AG09319 (cell line): Measurements from ENCODE around the gene LRRC4C.

ENCODE experiments used
- DNase-seq: peaks from one replicate; pipeline ENCODE4 v3.0.0-alpha.2; 2010; ENCODE audit warnings: low read depth; ENCODE audit errors: extremely low read depth
- CTCF ChIP-seq: IDR thresholded peaks from 2 replicates; pipeline ENCODE4 v1.5.1; 2011; ENCODE audit warnings: low read depth, mild to moderate bottlenecking, inconsistent platforms, low read length, moderate library complexity

LRRC4C gene

GRCh38 chr11:41333357-41333756 lies 126.1 kb downstream of the LRRC4C start:
- DNase-seq = no peak
- TF ChIP-seq CTCF = no peak

GRCh38 chr11:41328324-41328723 lies 131.1 kb downstream of the LRRC4C start:
- no peak for DNase-seq
- TF ChIP-seq CTCF = no peak

- no peak for DNase-seq
- TF ChIP-seq CTCF = no peak
Measured at GRCh38 chr11:41323446-41323845, 136.0 kb downstream of the LRRC4C start.

- no peak for DNase-seq
- no peak for TF ChIP-seq CTCF
Measured at GRCh38 chr11:41320653-41321052, 138.8 kb downstream of the LRRC4C start.

- no peak for DNase-seq
Measured at GRCh38 chr11:41320238-41320637, 139.2 kb downstream of the LRRC4C start.

GRCh38 chr11:41319434-41319833 lies 140.0 kb downstream of the LRRC4C start:
- no peak for TF ChIP-seq CTCF
- DNase-seq = no peak

More at GRCh38 chr11:41320238-41320637, 139.2 kb downstream of the LRRC4C start:
- TF ChIP-seq CTCF = no peak

- no peak for DNase-seq
- no peak for TF ChIP-seq CTCF
Measured at GRCh38 chr11:41316751-41317150, 142.7 kb downstream of the LRRC4C start.
